GM21619 (cell line): ENCODE results near the gene FLOT1.

Experiments
- ATAC-seq: cut with Tn5 transposase; IDR thresholded peaks from one replicate; pipeline ENCODE4 v1.9.1; 2021; ENCODE audit not compliant: unreplicated experiment

FLOT1 gene

DNA sequence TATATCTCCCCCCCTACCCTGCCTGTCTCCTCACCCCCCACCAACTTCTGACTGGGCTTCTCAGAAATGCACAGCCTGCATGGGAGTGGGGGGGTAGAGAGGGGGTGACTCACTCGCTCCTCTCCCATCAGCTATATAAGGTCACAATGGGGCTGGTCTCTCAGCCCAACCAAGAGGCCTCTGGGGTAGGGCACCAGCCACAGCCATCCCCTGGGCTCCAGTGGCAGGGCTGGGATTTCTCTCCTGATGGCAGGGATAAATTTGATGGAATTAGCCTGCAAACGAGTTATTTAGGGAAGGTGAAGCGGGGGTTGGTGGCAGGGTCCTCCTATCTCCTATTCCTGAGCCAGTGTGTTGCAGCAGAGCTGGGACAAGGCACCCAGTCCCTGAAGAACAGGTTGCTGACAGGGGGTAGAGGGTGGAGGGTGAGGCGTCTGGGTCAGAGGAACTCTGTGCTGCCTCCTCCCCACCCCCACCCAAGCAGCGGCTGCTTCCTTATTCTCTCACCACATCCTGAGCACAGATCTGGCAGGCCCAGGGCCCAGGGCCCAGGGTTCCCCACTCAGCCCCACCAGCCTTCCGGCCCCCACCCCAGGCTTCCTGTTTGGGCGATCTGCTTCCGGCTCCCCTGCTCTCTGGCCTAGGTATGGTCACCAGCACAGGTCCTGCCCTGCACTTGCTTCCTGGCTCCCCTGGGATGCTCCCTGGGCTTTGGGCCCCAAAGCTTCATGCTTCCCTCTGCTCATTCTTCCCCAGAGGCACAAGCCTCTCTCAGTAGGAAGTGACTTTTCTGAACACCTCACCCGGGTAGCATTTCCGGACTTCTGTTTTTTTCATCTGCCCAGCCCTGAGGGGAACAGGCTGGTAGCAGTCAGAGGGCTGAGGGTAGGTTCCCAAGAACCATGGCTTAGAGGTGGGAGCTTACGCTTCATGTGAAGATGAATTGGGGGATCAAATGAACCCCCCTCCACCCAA is 60.1 kb downstream of the FLOT1 start:
- ATAC-seq, result peak; percentile 37

DNA sequence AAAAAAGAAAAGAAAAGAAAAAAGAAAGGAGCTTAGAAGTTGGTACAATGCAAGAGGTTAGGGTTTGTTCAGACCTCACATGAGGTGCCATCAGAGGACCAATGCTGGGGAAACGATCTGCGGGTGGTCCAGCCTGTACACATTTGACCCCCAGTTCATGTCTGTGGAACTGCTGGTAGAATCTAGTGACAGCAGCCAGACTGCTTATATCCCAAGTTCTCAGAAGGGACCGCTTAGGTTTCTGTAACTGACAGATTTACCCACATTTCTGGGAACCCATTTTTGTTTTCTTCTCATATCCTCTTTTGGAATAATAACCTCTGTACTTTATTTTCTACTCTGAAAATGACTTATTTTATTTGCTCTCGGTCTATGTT is 60.7 kb downstream of the FLOT1 start:
- no peak for ATAC-seq

DNA sequence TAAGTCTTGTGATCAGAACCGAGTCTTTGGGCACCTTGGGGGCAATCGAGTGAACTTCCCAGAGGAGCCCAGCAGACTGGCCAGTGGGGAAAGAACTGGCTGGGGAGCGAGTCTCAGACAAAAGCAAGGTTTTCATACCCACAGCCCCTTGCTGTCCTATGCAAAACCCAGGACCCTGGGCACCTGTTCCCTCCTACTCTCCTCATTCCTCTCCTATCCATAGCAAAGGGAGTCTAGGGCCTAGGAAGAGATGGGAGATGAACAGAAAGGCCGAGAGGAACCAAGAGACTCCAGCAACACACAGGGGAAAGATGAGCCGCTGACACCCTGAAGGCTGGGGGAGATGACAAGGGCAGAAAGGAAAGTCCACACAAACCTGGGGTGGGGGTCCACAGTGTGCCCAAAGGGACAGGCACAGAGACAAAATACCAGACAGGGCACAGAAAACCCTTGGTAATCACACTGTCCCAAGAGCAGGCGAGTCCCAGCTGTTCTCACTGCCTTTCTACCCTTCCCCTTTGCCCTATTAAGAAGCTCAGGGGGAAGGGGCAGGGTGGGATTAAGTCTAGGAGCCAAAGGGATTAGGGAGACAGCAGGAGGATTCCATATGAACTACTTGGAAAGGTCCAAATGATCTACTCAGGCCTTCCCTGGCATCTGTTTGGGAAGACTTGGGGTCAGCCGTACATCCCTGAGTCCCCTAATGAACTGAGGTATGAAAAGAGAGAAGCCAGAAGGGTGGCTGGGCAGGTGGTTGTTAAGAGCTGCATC is 62.5 kb downstream of the FLOT1 start:
- ATAC-seq, result no peak

DNA sequence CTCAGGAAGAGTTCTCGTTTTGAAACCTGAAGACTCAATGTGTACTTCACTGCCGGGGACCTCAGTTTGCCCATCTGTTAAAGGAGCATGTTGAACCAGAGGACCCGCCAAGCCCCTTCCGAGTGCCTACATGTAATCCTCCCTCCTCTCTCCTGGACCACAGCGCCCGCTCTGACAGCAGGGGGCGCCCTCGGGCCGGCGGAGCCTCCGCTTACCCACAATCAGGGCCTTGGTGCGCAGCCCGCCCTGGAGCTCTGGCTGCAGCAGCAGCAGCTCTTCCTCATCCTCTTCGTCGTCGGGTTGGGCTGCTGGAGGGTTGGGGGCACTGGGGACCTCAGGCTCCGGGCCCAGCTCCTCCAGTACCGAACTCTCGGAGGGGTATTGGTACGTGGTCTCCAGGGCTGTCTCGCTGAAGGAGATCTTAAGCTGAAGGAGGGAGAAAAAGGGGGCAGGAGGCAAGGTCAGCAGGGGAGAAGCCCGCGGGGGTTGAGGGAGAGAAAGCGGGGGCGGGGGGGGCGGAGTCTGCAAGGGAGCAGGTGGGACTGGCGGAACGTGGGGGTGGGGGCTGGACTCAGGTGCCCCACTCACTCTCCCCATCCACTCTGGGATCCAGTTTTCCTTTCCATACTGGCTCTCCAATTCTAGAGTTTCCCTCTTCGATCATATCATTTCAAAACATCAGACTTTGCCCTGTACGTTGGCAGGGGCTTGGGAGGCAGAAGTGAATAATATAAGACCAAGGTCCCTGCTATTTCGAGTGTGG is 63.3 kb downstream of the FLOT1 start:
- no peak for ATAC-seq
